IMR-90 (cell line): ENCODE measurements around the gene DPEP1. TPM values are rescaled to one million over a fixed set of nuclear protein-coding genes. Genes with fewer than 3 reads are reported as not detected.

Experiments
- ATAC-seq: fragments of 200-7000 bp; cut with Tn5 transposase; 2 replicates; pipeline ENCODE4 v1.9.1; 2020; ENCODE audit warnings: low read depth, mild to moderate bottlenecking, moderate library complexity
- BruUV-seq: library from RNA; stranded (reverse); fragments of 400-500 nt; replicated peaks from 2 replicates; lab custom pipeline; 2021; lab: Mats Ljungman, UMichigan
- CTCF ChIA-PET: fragments of 300-600 bp; formaldehyde crosslinking; extraction: SDS; loops from one replicate; lab custom pipeline; 2021; ENCODE audit warnings: antibody characterized with exemption; lab: Yijun Ruan, JAX
- POLR2A ChIA-PET: fragments of 300-600 bp; sonication (Branson Sonifier 250); formaldehyde crosslinking; loops from one replicate; lab custom pipeline; 2022; ENCODE audit warnings: antibody characterized with exemption; ENCODE audit not compliant: unreplicated experiment; lab: Charles Lee
- DNase-seq: peaks from one replicate; pipeline ENCODE4 v3.0.0; 2013
- H2AFZ ChIP-seq: replicated peaks from 2 replicates; pipeline ENCODE3; 2013; ENCODE audit warnings: low read length, mild to moderate bottlenecking; ENCODE audit not compliant: poor library complexity
- H2AK5ac ChIP-seq: 2 replicates; pipeline ENCODE4 v1.6.1; 2013; ENCODE audit warnings: low read depth, low read length, inconsistent platforms
- H2AK9ac ChIP-seq: replicated peaks from 2 replicates; pipeline ENCODE3; 2013; ENCODE audit warnings: mild to moderate bottlenecking, low read depth, low read length, moderate library complexity; ENCODE audit not compliant: poor library complexity
- H2BK120ac ChIP-seq: 2 replicates; pipeline ENCODE4 v1.6.1; 2013; ENCODE audit warnings: low read depth, low read length, inconsistent platforms
- H2BK15ac ChIP-seq: 3 replicates; pipeline ENCODE4 v1.6.1; 2013; ENCODE audit warnings: low read depth, low read length, inconsistent platforms
- H2BK20ac ChIP-seq: 2 replicates; pipeline ENCODE4 v1.6.1; 2013; ENCODE audit warnings: low read depth, mild to moderate bottlenecking, inconsistent platforms, low read length, moderate library complexity
- H2BK5ac ChIP-seq: 2 replicates; pipeline ENCODE4 v1.6.1; 2013; ENCODE audit warnings: mild to moderate bottlenecking, low read depth, low read length, inconsistent platforms; ENCODE audit not compliant: poor library complexity, severe bottlenecking
- H3K14ac ChIP-seq: replicated peaks from 2 replicates; pipeline ENCODE4 v1.6.1; 2013; ENCODE audit warnings: low read depth, low read length, inconsistent platforms
- H3K18ac ChIP-seq: 2 replicates; pipeline ENCODE4 v1.6.1; 2013; ENCODE audit warnings: low read depth, low read length, control low read depth
- H3K23ac ChIP-seq: 2 replicates; pipeline ENCODE4 v1.6.1; 2013; ENCODE audit warnings: low read depth, low read length, inconsistent platforms
- H3K27ac ChIP-seq: 2 replicates; pipeline ENCODE4 v1.5.1; 2013; ENCODE audit warnings: mild to moderate bottlenecking, control low read depth, low read length; ENCODE audit not compliant: insufficient read depth
- H3K27me3 ChIP-seq: 2 replicates; pipeline ENCODE4 v1.6.1; 2013; ENCODE audit warnings: low read length; ENCODE audit not compliant: control insufficient read depth, insufficient read depth
- H3K36me3 ChIP-seq: 2 replicates; pipeline ENCODE4 v1.6.1; 2013; ENCODE audit warnings: low read length, mixed read lengths; ENCODE audit not compliant: control insufficient read depth, insufficient read depth
- H3K4ac ChIP-seq: 2 replicates; pipeline ENCODE4 v1.6.1; 2013; ENCODE audit warnings: low read depth, low read length, inconsistent platforms
- H3K4me1 ChIP-seq: 2 replicates; pipeline ENCODE4 v1.6.1; 2013; ENCODE audit warnings: low read length, mixed read lengths; ENCODE audit not compliant: control insufficient read depth, insufficient read depth
- H3K4me2 ChIP-seq: 2 replicates; pipeline ENCODE4 v1.6.1; 2013; ENCODE audit warnings: low read depth, mild to moderate bottlenecking, control low read depth, low read length, moderate library complexity
- H3K4me3 ChIP-seq: 2 replicates; pipeline ENCODE4 v1.5.1; 2013; ENCODE audit warnings: low read depth, mild to moderate bottlenecking, control low read depth, low read length, moderate library complexity; ENCODE audit not compliant: insufficient read depth
- H3K56ac ChIP-seq: 2 replicates; pipeline ENCODE4 v1.6.1; 2013; ENCODE audit warnings: low read length, inconsistent platforms; ENCODE audit not compliant: insufficient read depth; ENCODE audit errors: extremely low read depth
- H3K79me1 ChIP-seq, 2 experiments: 2 replicates each; pipeline ENCODE4 v1.6.1; 2013; ENCODE audit warnings: low read length in 2 of 2, inconsistent platforms in 1 of 2, low read depth in 1 of 2
- H3K9ac ChIP-seq: 2 replicates; pipeline ENCODE4 v1.6.1; 2013; ENCODE audit warnings: low read depth, low read length, control low read depth
- H3K9me1 ChIP-seq: 2 replicates; pipeline ENCODE4 v1.6.1; 2013; ENCODE audit warnings: low read length, inconsistent platforms; ENCODE audit not compliant: insufficient read depth
- H3K9me3 ChIP-seq: 2 replicates; pipeline ENCODE4 v1.6.1; 2013; ENCODE audit warnings: low read length; ENCODE audit not compliant: control insufficient read depth, insufficient read depth
- H4K20me1 ChIP-seq: 2 replicates; pipeline ENCODE4 v1.6.1; 2013; ENCODE audit warnings: low read length, inconsistent platforms; ENCODE audit not compliant: insufficient read depth
- H4K5ac ChIP-seq: 2 replicates; pipeline ENCODE4 v1.6.1; 2013; ENCODE audit warnings: mild to moderate bottlenecking, low read depth, low read length, control low read depth
- H4K8ac ChIP-seq, 2 experiments: 2 replicates each; pipeline ENCODE4 v1.6.1; 2013; ENCODE audit warnings: low read depth in 2 of 2, low read length in 2 of 2, control low read depth in 1 of 2, inconsistent platforms in 1 of 2
- H4K91ac ChIP-seq: 2 replicates; pipeline ENCODE4 v1.6.1; 2013; ENCODE audit warnings: low read depth, low read length, inconsistent platforms; ENCODE audit not compliant: insufficient read depth
- BHLHE40 ChIP-seq: fragments of 150-350 bp; IDR thresholded peaks from 2 replicates; pipeline ENCODE4 v1.6.1; 2016; ENCODE audit warnings: mild to moderate bottlenecking, low read depth, low read length
- CEBPB ChIP-seq: IDR thresholded peaks from 2 replicates; pipeline ENCODE4 v1.6.1; 2012; ENCODE audit warnings: low read depth, low read length, improper control_type of control experiment
- CHD1 ChIP-seq: IDR thresholded peaks from 2 replicates; pipeline ENCODE4 v1.6.1; 2012; ENCODE audit warnings: low read depth, low read length, improper control_type of control experiment
- FOS ChIP-seq: fragments of 150-350 bp; IDR thresholded peaks from 2 replicates; pipeline ENCODE4 v1.6.1; 2016; ENCODE audit warnings: low read depth, low read length
- MAFK ChIP-seq: IDR thresholded peaks from 2 replicates; pipeline ENCODE4 v1.6.1; 2012; ENCODE audit warnings: low read depth, low read length, improper control_type of control experiment
- MAZ ChIP-seq: IDR thresholded peaks from 2 replicates; pipeline ENCODE4 v1.6.1; 2012; ENCODE audit warnings: low read depth, mild to moderate bottlenecking, low read length, improper control_type of control experiment, moderate library complexity, borderline replicate concordance
- MXI1 ChIP-seq: IDR thresholded peaks from 2 replicates; pipeline ENCODE4 v1.6.1; 2012; ENCODE audit warnings: low read depth, mild to moderate bottlenecking, low read length, moderate library complexity, borderline replicate concordance
- POLR2A ChIP-seq: IDR thresholded peaks from 2 replicates; pipeline ENCODE4 v1.6.1; 2012; ENCODE audit warnings: mild to moderate bottlenecking, low read depth, low read length
- RAD21 ChIP-seq: IDR thresholded peaks from 2 replicates; pipeline ENCODE4 v1.6.1; 2012; ENCODE audit warnings: low read length, improper control_type of control experiment
- RCOR1 ChIP-seq: IDR thresholded peaks from 2 replicates; pipeline ENCODE4 v1.6.1; 2012; ENCODE audit warnings: mild to moderate bottlenecking, low read length, improper control_type of control experiment; ENCODE audit not compliant: insufficient replicate concordance
- RFX5 ChIP-seq: IDR thresholded peaks from 2 replicates; pipeline ENCODE4 v1.8.0; 2012; ENCODE audit warnings: low read depth, mild to moderate bottlenecking, low read length, moderate library complexity
- SMC3 ChIP-seq: fragments of 150-350 bp; IDR thresholded peaks from 2 replicates; pipeline ENCODE4 v1.6.1; 2016; ENCODE audit warnings: low read depth, mild to moderate bottlenecking, antibody characterized with exemption, low read length, moderate library complexity
- WGBS, 2 experiments: methylation state at CpG; one replicate each; pipeline versions ENCODE4 v1.1.5 to v1.1.7; 2013; ENCODE audit warnings: missing lambda C conversion rate in 2 of 2; ENCODE audit not compliant: insufficient read length in 1 of 2; ENCODE audit errors: extremely low coverage in 2 of 2; 5-methylcytosine and 5-hydroxymethylcytosine counted together
- dilution Hi-C: fragments of 300-500 bp; cut with HindIII; formaldehyde crosslinking; loops from one replicate; pipeline ENCODE4 v1.14.3; 2018; ENCODE audit warnings: low sequenced_read_pairs; ENCODE audit not compliant: unreplicated experiment
- in situ Hi-C: fragments of 300-500 bp; cut with MboI; formaldehyde crosslinking; loops from 3 replicates; pipeline ENCODE4 v1.14.3; 2019; ENCODE audit warnings: low sequenced_read_pairs, inconsistent platforms, mixed read lengths
- intact Hi-C: fragments of 100-400 bp; cut with micrococcal nuclease; formaldehyde crosslinking; loops from 2 replicates; pipeline ENCODE4 v1.10.0; 2022
- polyA plus RNA-seq, 3 experiments: library from polyadenylated mRNA; depleted of rRNA; stranded (reverse); fragments of >200 nt; gene quantifications; 2 replicates each; pipeline ENCODE4 v1.2.3, GENCODE V29; 2012; ENCODE audit warnings: low replicate concordance in 1 of 3
- total RNA-seq: library from RNA; depleted of rRNA; stranded (reverse); fragments of >200 nt; gene quantifications from 2 replicates; pipeline ENCODE4 v1.2.3, GENCODE V29; 2012
- TF ChIP-seq, protein P1 (sequence below): fragments of 150-350 bp; IDR thresholded peaks from 2 replicates; pipeline ENCODE4 v1.6.1; 2016; ENCODE audit warnings: low read depth, mild to moderate bottlenecking, low read length, moderate library complexity, borderline replicate concordance
- TF ChIP-seq, protein P2 (sequence below): fragments of 150-350 bp; IDR thresholded peaks from 2 replicates; pipeline ENCODE4 v1.6.1; 2017; ENCODE audit warnings: mild to moderate bottlenecking, antibody characterized with exemption, low read length, low read depth

Gene DPEP1
- total and polyA plus RNA-seq, 2 of the 4 experiments (the other 2 are of a cell fraction), result not detected

DNA sequence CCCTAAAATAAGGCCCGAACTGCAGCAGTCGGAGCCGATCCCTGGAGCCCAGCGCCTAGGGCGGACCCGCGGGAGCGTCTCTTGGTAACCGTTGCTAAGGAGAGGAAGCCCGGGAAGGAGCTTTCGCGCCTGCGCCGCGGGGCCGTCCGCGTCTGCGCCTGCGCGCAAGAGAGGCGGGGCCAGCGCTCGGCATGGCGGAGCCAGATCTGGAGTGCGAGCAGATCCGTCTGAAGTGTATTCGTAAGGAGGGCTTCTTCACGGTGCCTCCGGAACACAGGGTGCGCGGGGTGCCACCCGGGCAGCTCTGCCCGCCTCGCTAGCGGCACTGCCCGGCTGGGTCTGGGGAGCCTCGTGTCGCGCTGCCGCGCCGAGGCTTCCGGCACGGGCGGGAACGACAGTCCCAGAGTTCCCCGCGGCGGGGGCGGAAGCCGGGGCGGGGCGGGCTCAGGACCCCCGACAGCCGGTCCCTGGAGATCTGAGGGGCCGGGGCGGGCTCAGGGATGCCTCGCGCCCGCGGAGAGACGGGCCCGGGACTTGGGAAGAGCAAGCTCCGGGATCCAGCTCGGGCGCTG lies 73.2 kb downstream of the DPEP1 start, which contains the start of gene CDK10:
Gene CDK10, plus strand, starts transcription at position 170 of the 572 bp plus-strand sequence. Its CDS starts 22 bp downstream, at position 192.
- peaks cover 6% of the 10 kb centered on the region; the same call in 1 of the 2 replicates for H3K9me1 ChIP-seq
- 0 out of 2 replicates have a peak within 1 kb of the TSS, but pooled peaks have one; percentile 57 for H2BK20ac ChIP-seq
- peak within 1 kb of the TSS; percentile 78 for H3K4me3 ChIP-seq
- peak within 1 kb of the TSS; percentile 86 for H2AK5ac ChIP-seq
- H4K20me1 ChIP-seq, result no peaks in the 10 kb centered on the region; the same call in 1 of the 2 replicates
- peak within 1 kb of the TSS; percentile 100 for H2AFZ ChIP-seq
- ChIA-PET POLR2A (interaction anchor here (0.5 to 0.6 kb wide), 2 partner anchors 192 to 238 kb away, joined by 4 to 11 read pairs; no protein-coding TSS in a partner anchor), CTCF (interaction anchor here (0.6 to 1.5 kb wide), 2 partner anchors 13 to 15 kb away, joined by 3 read pairs; no protein-coding TSS in a partner anchor)
- peaks cover 3% of the 10 kb centered on the region for H3K4me1 ChIP-seq
- H3K27me3 ChIP-seq, result no peaks in the 10 kb centered on the region
- peak within 1 kb of the TSS; percentile 98 for H3K27ac ChIP-seq
- in situ Hi-C loops, result no loop called here
- H2BK120ac ChIP-seq, result peak within 1 kb of the TSS; percentile 85; the same call in 1 of the 2 replicates
- H3K79me1 ChIP-seq, result peaks cover 28 to 35% of the 10 kb centered on the region in 2 experiments
- peak within 1 kb of the TSS; percentile 99 for H2AK9ac ChIP-seq
- no TSS peak for BruUV-seq
- H3K4me2 ChIP-seq, result peak within 1 kb of the TSS; percentile 94
- ATAC-seq, result peak; percentile 93
- peaks cover 15% of the 10 kb centered on the region for H3K36me3 ChIP-seq
- intact Hi-C loops, result no loop called here
- peak within 1 kb of the TSS; percentile 98 for H3K56ac ChIP-seq
- H2BK5ac ChIP-seq, result peak within 1 kb of the TSS; percentile 97
- H4K8ac ChIP-seq, result peak within 1 kb of the TSS; percentile 68 to 95
- peak within 1 kb of the TSS; percentile 68 for H3K18ac ChIP-seq
- H3K9me3 ChIP-seq, result peaks cover 3% of the 10 kb centered on the region; the same call in 1 of the 2 replicates
- peak within 1 kb of the TSS; percentile 96 for H3K9ac ChIP-seq
- H4K5ac ChIP-seq, result peak within 1 kb of the TSS; percentile 85
- peak within 1 kb of the TSS; percentile 99 for H4K91ac ChIP-seq
- peak within 1 kb of the TSS; percentile 100 for H3K14ac ChIP-seq
- 1% methylated on average over 43 of the region's 67 CpGs; no CpG with 5 or more reads in 1 of the 2 experiments for WGBS, 2 experiments
- dilution Hi-C loops, result no loop called here
- DNase-seq, result peak; percentile 76
- H3K23ac ChIP-seq, result peak within 1 kb of the TSS; percentile 99; the same call in 1 of the 2 replicates
- H3K4ac ChIP-seq, result peak within 1 kb of the TSS; percentile 96
- no peak within 1 kb of the TSS; the same call in 2 of the 3 replicates for H2BK15ac ChIP-seq
- TF ChIP-seq, protein P1, sequence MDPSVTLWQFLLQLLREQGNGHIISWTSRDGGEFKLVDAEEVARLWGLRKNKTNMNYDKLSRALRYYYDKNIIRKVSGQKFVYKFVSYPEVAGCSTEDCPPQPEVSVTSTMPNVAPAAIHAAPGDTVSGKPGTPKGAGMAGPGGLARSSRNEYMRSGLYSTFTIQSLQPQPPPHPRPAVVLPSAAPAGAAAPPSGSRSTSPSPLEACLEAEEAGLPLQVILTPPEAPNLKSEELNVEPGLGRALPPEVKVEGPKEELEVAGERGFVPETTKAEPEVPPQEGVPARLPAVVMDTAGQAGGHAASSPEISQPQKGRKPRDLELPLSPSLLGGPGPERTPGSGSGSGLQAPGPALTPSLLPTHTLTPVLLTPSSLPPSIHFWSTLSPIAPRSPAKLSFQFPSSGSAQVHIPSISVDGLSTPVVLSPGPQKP, result no peak
- TF ChIP-seq SMC3, result no peak
- TF ChIP-seq, protein P2, sequence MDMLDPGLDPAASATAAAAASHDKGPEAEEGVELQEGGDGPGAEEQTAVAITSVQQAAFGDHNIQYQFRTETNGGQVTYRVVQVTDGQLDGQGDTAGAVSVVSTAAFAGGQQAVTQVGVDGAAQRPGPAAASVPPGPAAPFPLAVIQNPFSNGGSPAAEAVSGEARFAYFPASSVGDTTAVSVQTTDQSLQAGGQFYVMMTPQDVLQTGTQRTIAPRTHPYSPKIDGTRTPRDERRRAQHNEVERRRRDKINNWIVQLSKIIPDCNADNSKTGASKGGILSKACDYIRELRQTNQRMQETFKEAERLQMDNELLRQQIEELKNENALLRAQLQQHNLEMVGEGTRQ, result peak; percentile 15; the same call in 1 of the 2 replicates
- TF ChIP-seq RCOR1, result no peak
- no peak for TF ChIP-seq CHD1
- TF ChIP-seq RAD21, result no peak
- no peak for TF ChIP-seq CEBPB
- no peak for TF ChIP-seq FOS
- TF ChIP-seq MAFK, result no peak
- no peak for TF ChIP-seq MAZ
- TF ChIP-seq RFX5, result no peak
- peak; percentile 53; the same call in 1 of the 2 replicates for TF ChIP-seq BHLHE40
- peak; percentile 61; the same call in 1 of the 2 replicates for TF ChIP-seq POLR2A
- TF ChIP-seq MXI1, result peak; percentile 94
